Parathyroid adenoma (tissue), 2 donors: ENCODE measurements around the gene BIRC6.

Experiments used
- H2AFZ ChIP-seq: fragments of 300-600 bp; sonication (generic); one replicate; pipeline ENCODE4 v1.7.0; 2017; ENCODE audit warnings: antibody characterized with exemption, mild to moderate bottlenecking
- H3K27ac ChIP-seq: fragments of 300-600 bp; sonication (generic); one replicate; pipeline ENCODE4 v1.7.0; 2017
- H3K27me3 ChIP-seq: fragments of 300-600 bp; sonication (generic); one replicate; pipeline ENCODE4 v1.7.0; 2017; ENCODE audit warnings: low read length; ENCODE audit not compliant: control insufficient read depth, insufficient read depth
- H3K36me3 ChIP-seq: fragments of 300-600 bp; sonication (generic); one replicate; pipeline ENCODE4 v1.7.0; 2017; ENCODE audit warnings: low read length; ENCODE audit not compliant: control insufficient read depth, insufficient read depth
- H3K4me1 ChIP-seq: fragments of 300-600 bp; sonication (generic); one replicate; pipeline ENCODE4 v1.7.0; 2017; ENCODE audit warnings: control low read depth
- H3K4me2 ChIP-seq: fragments of 300-600 bp; sonication (generic); one replicate; pipeline ENCODE4 v1.7.0; 2017; ENCODE audit warnings: low read length
- H3K4me3 ChIP-seq: fragments of 300-600 bp; sonication (generic); one replicate; pipeline ENCODE4 v1.7.0; 2017; ENCODE audit warnings: low read depth, low read length
- H3K79me2 ChIP-seq: fragments of 300-600 bp; sonication (generic); one replicate; pipeline ENCODE4 v1.7.0; 2017; ENCODE audit warnings: control low read depth
- H3K9ac ChIP-seq: fragments of 300-600 bp; sonication (generic); one replicate; pipeline ENCODE4 v1.7.0; 2017; ENCODE audit warnings: mild to moderate bottlenecking
- H3K9me3 ChIP-seq: fragments of 300-600 bp; sonication (generic); one replicate; pipeline ENCODE4 v1.7.0; 2017; ENCODE audit warnings: low read length; ENCODE audit not compliant: control insufficient read depth
- TF ChIP-seq, protein P1 (sequence below): fragments of 300-600 bp; sonication (generic); IDR thresholded peaks from one replicate; pipeline ENCODE4 v1.7.0; 2017; ENCODE audit warnings: antibody characterized with exemption, mild to moderate bottlenecking
- donor health status: primary hyperparathyroidism.

The BIRC6 gene

DNA sequence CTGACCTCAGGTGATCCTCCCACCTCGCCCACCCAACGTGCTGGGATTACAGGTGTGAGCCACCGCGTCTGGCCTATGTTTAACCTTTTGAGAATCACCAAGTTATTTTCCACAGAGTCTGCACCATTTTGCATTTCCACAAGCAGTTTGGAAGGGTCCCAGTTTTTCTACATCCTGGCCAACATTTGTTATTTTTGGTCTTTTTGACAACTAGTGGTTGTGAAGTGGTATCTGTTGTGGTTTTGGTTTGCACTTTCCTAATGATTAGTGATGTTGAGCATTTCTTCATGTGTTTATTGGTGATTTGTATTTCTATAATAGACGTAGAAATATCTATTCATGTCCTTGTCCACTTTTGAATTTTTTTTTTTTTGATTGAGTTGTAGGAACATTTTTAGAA is 67.9 kb downstream of the BIRC6 start:
- H3K36me3 ChIP-seq = no peaks in the 10 kb centered on the region
- H3K4me1 ChIP-seq = peaks cover 2% of the 10 kb centered on the region
- TF ChIP-seq, protein P1, sequence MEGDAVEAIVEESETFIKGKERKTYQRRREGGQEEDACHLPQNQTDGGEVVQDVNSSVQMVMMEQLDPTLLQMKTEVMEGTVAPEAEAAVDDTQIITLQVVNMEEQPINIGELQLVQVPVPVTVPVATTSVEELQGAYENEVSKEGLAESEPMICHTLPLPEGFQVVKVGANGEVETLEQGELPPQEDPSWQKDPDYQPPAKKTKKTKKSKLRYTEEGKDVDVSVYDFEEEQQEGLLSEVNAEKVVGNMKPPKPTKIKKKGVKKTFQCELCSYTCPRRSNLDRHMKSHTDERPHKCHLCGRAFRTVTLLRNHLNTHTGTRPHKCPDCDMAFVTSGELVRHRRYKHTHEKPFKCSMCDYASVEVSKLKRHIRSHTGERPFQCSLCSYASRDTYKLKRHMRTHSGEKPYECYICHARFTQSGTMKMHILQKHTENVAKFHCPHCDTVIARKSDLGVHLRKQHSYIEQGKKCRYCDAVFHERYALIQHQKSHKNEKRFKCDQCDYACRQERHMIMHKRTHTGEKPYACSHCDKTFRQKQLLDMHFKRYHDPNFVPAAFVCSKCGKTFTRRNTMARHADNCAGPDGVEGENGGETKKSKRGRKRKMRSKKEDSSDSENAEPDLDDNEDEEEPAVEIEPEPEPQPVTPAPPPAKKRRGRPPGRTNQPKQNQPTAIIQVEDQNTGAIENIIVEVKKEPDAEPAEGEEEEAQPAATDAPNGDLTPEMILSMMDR = no peak
- H3K79me2 ChIP-seq = peaks cover 35% of the 10 kb centered on the region
- H3K9ac ChIP-seq = no peak overlapping the region
- no peaks in the 10 kb centered on the region for H3K27me3 ChIP-seq
- H3K4me2 ChIP-seq = no peak overlapping the region
- H3K9me3 ChIP-seq = no peaks in the 10 kb centered on the region
- no peak overlapping the region for H3K4me3 ChIP-seq
- H3K27ac ChIP-seq = no peak overlapping the region
- H2AFZ ChIP-seq = no peak overlapping the region

DNA sequence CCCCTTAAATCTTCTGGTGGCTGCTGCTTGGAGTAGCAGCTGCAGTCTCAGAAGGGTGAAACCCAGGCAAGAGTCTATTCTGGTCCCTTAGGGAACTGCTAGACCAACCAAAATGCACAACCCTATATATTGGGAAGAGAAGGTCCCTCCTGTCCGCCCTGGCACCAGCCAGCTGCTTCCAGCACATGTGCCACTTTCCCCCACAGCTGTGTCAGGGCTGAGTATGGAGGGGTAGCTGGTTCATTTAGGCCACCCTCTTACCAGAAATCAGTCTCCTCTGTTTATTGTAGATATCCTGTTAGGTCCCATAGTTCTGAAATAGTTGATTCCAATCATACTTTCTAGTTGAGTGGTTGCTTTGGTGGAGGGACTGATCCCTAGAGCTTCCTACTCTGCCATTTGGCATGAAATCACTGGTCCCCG is 68.9 kb downstream of the BIRC6 start:
- no peak overlapping the region for H3K4me3 ChIP-seq
- H3K79me2 ChIP-seq = peaks cover 28% of the 10 kb centered on the region
- no peak overlapping the region for H3K9ac ChIP-seq
- TF ChIP-seq, protein P1 = no peak
- no peak overlapping the region for H2AFZ ChIP-seq
- peak overlapping the region; percentile 9 for H3K4me2 ChIP-seq
- no peaks in the 10 kb centered on the region for H3K9me3 ChIP-seq
- H3K4me1 ChIP-seq = peaks cover 2% of the 10 kb centered on the region
- H3K36me3 ChIP-seq = no peaks in the 10 kb centered on the region
- H3K27ac ChIP-seq = no peak overlapping the region
- H3K27me3 ChIP-seq = no peaks in the 10 kb centered on the region

DNA sequence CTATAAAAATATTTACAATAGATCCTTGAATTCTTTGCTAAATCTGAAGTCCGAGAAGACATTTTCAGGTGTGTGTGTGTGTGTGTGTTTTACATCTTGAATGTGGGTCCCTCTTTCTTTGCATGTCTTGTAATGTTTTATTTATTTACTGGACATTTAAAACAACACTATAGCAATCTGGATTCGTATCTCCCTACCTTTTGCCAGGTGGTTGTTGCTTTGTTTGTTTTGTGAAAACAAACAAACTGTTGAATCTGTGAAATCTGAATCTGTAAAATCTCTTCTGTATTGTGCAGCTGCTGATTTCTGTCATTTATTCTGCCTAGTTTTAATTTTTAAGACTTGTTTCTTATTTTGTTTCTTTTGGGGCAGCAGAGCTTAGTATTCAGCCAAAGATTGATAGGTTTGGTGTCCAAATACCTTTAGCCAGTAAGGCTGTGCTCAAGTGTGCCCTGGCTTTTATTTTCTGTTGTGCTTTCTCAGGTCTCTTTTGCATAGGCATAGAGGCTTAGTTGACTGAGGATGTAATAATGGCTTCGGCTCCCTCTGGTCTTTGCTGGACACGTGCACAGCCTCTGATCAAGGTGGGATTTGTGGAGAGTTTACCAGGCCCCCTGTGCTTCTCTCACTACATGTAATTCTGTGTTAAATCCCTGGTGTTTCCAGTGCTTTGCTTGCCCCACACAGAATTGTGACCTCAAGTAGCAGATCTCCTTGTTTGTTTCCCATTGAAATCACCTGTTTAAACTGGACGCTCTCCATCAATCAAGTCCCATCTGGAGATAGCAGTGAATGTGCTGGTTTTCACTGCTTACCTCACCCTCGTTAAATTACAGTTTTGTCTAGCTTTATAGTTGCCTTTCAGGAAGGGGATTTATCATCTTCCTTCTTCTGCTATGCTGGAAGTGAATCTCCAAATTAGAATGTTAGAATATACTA is 71.1 kb downstream of the BIRC6 start:
- Histone ChIP-seq H2AFZ (no peak overlapping the region), H3K4me3 (no peak overlapping the region), H3K27ac (no peak overlapping the region), H3K9ac (no peak overlapping the region), H3K4me2 (no peak overlapping the region), H3K27me3 (no peaks in the 10 kb centered on the region), H3K9me3 (no peaks in the 10 kb centered on the region), H3K4me1 (peaks cover 2% of the 10 kb centered on the region), H3K36me3 (no peaks in the 10 kb centered on the region), H3K79me2 (peaks cover 29% of the 10 kb centered on the region)
- TF ChIP-seq, protein P1 = no peak

DNA sequence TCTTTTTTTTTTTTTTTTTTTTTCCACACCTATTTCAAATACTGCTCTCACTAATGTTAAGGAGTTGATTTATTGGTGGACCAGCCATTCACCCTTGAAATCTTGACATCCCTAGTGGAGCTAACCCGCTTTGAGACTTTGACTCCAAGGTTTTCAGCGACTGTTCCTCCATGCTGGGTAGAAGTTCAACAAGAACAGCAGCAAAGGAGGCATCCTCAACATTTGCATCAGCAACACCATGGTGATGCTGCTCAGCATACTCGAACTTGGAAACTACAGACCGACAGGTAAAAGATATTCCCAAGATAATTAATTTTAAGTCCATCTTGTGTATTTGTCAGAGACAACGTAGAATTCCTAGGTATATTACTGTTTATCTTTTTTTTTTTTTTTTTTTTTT is 74.0 kb downstream of the BIRC6 start:
- H3K36me3 ChIP-seq = no peaks in the 10 kb centered on the region
- H3K4me3 ChIP-seq = no peak overlapping the region
- H3K9ac ChIP-seq = no peak overlapping the region
- TF ChIP-seq, protein P1 = no peak
- no peak overlapping the region for H2AFZ ChIP-seq
- peaks cover 15% of the 10 kb centered on the region for H3K79me2 ChIP-seq
- peaks cover under 1% of the 10 kb centered on the region for H3K4me1 ChIP-seq
- no peak overlapping the region for H3K27ac ChIP-seq
- H3K9me3 ChIP-seq = no peaks in the 10 kb centered on the region
- H3K4me2 ChIP-seq = no peak overlapping the region
- no peaks in the 10 kb centered on the region for H3K27me3 ChIP-seq
